ENCODE measurements around the gene NKD2. TPM values are rescaled to one million over a fixed set of nuclear protein-coding genes. Genes with fewer than 3 reads are reported as not detected.
A peak's percentile ranks its signal among the peaks of the same experiment; 100 is the strongest.

NKD2 gene
- total RNA-seq, 2 experiments from 2014 or later = 0.17 to 0.30 TPM

DNA sequence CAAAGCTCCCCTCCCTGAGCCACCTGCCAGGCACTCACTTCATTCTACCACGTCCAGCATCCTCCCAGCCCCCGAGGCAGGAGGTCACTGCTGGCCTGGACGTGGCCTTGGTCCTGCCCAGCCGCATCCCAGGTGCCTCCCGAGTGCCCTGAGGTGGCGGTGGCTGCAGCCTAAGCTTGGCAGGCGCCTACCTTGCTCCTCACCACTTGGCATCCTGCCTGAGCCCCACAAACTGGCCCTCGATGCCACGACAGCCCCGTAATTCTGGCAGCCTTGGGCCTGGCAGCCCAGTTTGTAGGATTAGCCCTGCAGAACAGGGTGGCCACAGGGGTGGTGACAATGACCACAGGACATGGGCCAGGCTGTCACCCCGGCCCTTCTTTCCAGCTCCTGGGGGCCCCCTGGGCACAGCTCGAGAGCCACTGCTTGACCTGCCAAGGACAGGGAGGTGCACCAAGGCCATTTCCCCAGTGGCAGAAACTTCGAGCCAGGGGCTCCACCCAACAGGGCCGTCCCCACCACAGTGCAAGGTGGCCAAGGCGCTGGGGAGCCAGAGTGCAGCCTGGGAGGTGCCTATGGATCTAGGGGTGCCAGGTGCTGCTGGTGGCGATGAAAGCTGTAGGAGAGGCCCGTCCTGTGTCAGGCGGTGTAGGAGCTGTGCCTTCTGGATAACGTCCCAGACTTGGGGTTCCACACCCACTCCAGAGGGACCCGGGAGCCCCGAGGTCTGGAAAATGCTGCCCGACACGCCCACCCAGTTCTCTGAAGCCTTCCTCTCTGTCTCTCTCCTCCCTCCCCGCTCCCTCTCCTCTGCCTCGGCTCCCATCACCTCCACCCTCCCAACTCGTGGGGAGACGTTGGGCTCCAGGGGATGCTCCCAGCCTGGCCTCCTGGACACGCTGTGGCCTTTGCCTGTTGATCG is 18.4 kb downstream of the NKD2 start:
- no peaks in the 10 kb centered on the region for H3K4me1 Mint-ChIP-seq (ENCODE audit: low read depth)
- no peak overlapping the region for H3K27ac Mint-ChIP-seq
- H3K36me3 ChIP-seq (ENCODE audit: insufficient read depth, low read length) = no peaks in the 10 kb centered on the region
- H3K4me3 Mint-ChIP-seq = no peak overlapping the region
- ChIA-PET CTCF (no interaction called here), POLR2A (no interaction called here)
- H3K27me3 ChIP-seq (ENCODE audit: control insufficient read depth in 1 of 2, insufficient read depth in 2 of 2, low read length in 2 of 2) = no peaks in the 10 kb centered on the region
- DNase-seq = peak in 1 of 14 experiments; percentile 4
- TF ChIP-seq, protein P1, sequence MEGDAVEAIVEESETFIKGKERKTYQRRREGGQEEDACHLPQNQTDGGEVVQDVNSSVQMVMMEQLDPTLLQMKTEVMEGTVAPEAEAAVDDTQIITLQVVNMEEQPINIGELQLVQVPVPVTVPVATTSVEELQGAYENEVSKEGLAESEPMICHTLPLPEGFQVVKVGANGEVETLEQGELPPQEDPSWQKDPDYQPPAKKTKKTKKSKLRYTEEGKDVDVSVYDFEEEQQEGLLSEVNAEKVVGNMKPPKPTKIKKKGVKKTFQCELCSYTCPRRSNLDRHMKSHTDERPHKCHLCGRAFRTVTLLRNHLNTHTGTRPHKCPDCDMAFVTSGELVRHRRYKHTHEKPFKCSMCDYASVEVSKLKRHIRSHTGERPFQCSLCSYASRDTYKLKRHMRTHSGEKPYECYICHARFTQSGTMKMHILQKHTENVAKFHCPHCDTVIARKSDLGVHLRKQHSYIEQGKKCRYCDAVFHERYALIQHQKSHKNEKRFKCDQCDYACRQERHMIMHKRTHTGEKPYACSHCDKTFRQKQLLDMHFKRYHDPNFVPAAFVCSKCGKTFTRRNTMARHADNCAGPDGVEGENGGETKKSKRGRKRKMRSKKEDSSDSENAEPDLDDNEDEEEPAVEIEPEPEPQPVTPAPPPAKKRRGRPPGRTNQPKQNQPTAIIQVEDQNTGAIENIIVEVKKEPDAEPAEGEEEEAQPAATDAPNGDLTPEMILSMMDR (IDR thresholded peaks at IDR 0.05) = no peak
- no peaks in the 10 kb centered on the region for H3K9me3 Mint-ChIP-seq
- no peaks in the 10 kb centered on the region for H3K4me1 ChIP-seq (ENCODE audit: insufficient read depth, low read length)
- no peaks in the 10 kb centered on the region for H3K27me3 Mint-ChIP-seq
- no peaks in the 10 kb centered on the region for H3K36me3 Mint-ChIP-seq (ENCODE audit: low read depth)
- H3K27ac ChIP-seq (ENCODE audit: low read depth in 1 of 2, low read length in 2 of 2) = no peak overlapping the region
- H3K9me3 ChIP-seq (ENCODE audit: control insufficient read depth in 1 of 2, insufficient read depth in 1 of 2, low read length in 2 of 2) = peaks cover 0 to 11% of the 10 kb centered on the region in 2 experiments
- no peak for ATAC-seq (ENCODE audit: poor library complexity)
- intact Hi-C loops (cut with DNase I, micrococcal nuclease) = no loop called here
- no peak overlapping the region for H3K4me3 ChIP-seq (ENCODE audit: low read length)

DNA sequence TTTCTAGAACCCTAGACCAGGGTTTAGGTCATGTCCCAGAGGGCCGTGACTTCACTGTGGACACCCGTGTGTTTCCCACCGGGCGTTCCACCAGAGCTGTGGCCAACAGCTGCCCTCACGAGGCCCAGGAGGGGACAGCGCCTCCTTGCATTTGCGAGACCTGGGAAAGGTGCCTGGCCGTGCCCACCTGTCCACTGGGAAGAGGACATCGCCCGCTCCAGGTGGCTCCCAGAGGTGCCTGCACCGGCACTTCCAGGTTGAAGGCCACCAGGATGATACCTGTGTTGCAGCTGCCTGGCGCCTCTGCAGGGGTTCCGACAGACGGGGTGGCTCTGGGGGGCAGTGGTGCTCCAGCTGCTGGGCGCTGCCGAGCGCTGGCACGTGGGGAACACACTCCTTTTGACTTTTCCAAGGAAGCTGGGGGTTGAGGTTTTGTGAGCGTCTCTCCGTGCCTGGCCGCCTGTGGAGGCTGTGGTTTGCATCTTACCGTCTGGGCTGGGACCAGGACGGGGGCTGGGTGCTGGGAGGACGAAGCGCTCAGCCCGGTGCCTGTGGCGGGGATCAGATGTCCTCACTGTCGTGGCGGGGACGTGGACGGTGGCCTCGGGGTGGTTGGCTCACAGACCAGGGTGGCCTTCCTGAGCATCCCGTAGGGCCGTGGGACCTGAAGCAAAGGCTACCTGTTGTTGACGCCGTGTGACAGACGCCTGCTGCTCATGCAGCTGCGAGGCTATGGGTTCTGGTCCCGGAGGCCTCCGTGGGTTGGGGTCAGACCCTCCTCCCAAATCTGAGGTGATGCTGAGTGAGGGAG is 19.2 kb downstream of the NKD2 start:
- ChIA-PET CTCF (no interaction called here), POLR2A (no interaction called here)
- ATAC-seq (ENCODE audit: poor library complexity) = no peak
- Histone ChIP-seq H3K27ac (ENCODE audit: low read depth in 1 of 2, low read length in 2 of 2) (no peak overlapping the region), H3K4me1 (ENCODE audit: insufficient read depth, low read length) (no peaks in the 10 kb centered on the region), H3K27me3 (ENCODE audit: control insufficient read depth in 1 of 2, insufficient read depth in 2 of 2, low read length in 2 of 2) (no peaks in the 10 kb centered on the region), H3K36me3 (ENCODE audit: insufficient read depth, low read length) (no peaks in the 10 kb centered on the region), H3K9me3 (ENCODE audit: control insufficient read depth in 1 of 2, insufficient read depth in 1 of 2, low read length in 2 of 2) (peaks cover 0 to 18% of the 10 kb centered on the region in 2 experiments), H3K4me3 (ENCODE audit: low read length) (no peak overlapping the region)
- Mint-ChIP-seq H3K4me3 (no peak overlapping the region), H3K27me3 (no peaks in the 10 kb centered on the region), H3K9me3 (no peaks in the 10 kb centered on the region), H3K36me3 (ENCODE audit: low read depth) (no peaks in the 10 kb centered on the region), H3K27ac (no peak overlapping the region), H3K4me1 (ENCODE audit: low read depth) (no peaks in the 10 kb centered on the region)
- TF ChIP-seq, protein P1 (IDR thresholded peaks at IDR 0.05) = no peak
- intact Hi-C loops (cut with DNase I, micrococcal nuclease) = no loop called here
- DNase-seq = peak in 1 of 14 experiments; percentile 3

DNA sequence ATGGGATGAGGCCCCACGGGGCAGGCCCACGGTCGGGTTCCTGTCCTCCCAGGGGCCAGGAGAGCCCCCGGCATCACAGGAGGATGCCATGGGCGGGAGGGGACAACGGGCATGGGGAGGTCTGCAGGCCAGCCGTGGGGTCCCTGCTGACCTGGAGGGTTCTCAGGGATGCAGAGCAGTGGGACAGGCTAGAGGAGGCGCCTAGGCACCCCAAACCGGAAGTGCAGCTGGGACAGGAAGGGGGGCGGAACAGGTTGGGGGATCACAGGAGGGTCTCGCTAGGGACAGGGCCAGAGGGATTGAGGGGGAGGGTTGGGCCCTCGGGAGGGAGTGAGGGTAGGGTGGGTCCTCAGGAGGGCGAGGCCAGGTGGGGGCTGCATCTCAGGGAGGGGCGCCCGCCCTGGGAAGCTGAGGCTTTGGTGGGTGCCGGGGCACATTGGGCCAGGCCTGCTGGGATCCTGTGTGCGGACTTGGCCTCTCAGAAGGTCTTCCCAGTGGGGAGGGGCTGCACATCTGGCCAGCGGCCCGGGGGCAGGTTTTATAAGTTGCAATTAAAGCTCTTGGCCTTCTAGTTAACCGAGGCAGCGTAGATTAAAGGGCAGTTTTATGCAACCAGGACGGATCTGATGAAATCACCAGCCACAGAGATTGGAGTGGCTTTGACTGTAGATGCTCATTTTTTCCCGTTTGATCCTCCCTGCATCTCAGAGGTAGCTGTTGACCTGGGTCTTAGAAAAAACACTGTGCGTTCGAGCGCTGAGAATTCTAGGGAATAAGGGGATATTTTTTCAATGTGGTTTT is 20.1 kb downstream of the NKD2 start:
- Histone ChIP-seq H3K27ac (ENCODE audit: low read depth in 1 of 2, low read length in 2 of 2) (no peak overlapping the region), H3K4me3 (ENCODE audit: low read length) (no peak overlapping the region), H3K4me1 (ENCODE audit: insufficient read depth, low read length) (no peaks in the 10 kb centered on the region), H3K36me3 (ENCODE audit: insufficient read depth, low read length) (no peaks in the 10 kb centered on the region), H3K9me3 (ENCODE audit: control insufficient read depth in 1 of 2, insufficient read depth in 1 of 2, low read length in 2 of 2) (peaks cover 0 to 18% of the 10 kb centered on the region in 2 experiments), H3K27me3 (ENCODE audit: control insufficient read depth in 1 of 2, insufficient read depth in 2 of 2, low read length in 2 of 2) (no peaks in the 10 kb centered on the region)
- H3K27me3 Mint-ChIP-seq = no peaks in the 10 kb centered on the region
- no peak overlapping the region for H3K27ac Mint-ChIP-seq
- intact Hi-C loops (cut with DNase I, micrococcal nuclease) = no loop called here
- H3K4me3 Mint-ChIP-seq = no peak overlapping the region
- CTCF ChIA-PET = no interaction called here
- DNase-seq (peak in 1 of 14 experiments; percentile 1), ATAC-seq (ENCODE audit: poor library complexity) (no peak)
- POLR2A ChIA-PET = no interaction called here
- no peaks in the 10 kb centered on the region for H3K4me1 Mint-ChIP-seq (ENCODE audit: low read depth)
- TF ChIP-seq, protein P1 (IDR thresholded peaks at IDR 0.05) = no peak
- H3K36me3 Mint-ChIP-seq (ENCODE audit: low read depth) = no peaks in the 10 kb centered on the region
- H3K9me3 Mint-ChIP-seq = no peaks in the 10 kb centered on the region

Measured in CD4-positive, alpha-beta T cell (primary cell).